Kidney capillary endothelial cell (primary cell): ENCODE measurements around the gene CLDN20.
"Not testable (repeated sequence)": the region's sequence is repeated elsewhere in the genome, so short reads cannot be mapped to it uniquely, and the experiment has no call there.

Experiments used
- DNase-seq: peaks from one replicate; pipeline ENCODE4 v3.0.0-alpha.2; 2018; ENCODE audit warnings: low spot score

Gene CLDN20

DNA sequence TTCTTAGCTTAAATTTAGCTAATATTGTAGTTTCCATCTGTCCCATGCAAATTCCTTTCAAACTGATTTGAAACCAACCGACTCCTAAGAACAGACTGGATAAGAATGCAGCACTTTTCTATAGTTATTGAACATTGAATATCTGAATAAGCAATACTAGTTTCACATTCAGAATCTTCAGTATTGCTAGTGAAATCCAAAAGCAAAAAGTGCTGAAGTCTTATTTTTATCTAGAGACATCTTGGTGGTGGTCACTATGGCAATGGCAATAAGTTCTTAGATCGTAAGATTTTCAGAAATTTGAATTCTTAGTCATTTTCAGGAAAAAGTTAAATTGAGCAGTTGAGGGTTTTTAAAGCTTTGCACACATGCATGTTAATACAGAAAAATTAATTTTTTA lies 47.8 kb downstream of the CLDN20 start:
- no peak for DNase-seq

DNA sequence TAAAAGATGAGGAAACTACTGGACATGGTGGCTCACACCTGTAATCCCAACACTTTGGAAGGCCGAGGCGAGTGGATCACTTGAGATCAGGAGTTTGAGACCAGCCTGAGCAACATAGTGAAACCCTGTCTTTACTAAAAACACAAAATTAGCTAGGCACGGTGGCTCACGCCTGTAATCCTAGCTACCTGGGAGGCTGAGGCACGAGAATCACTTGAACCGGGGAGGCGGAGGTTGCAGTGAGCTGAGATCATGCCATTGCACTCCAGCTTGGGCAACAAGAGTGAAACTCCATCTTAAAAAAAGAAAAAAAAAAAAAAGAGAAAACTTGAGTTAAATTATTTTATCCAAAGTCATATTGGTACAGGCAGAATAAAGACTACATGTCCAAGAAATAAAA lies 49.1 kb downstream of the CLDN20 start:
- not testable (repeated sequence) for DNase-seq

DNA sequence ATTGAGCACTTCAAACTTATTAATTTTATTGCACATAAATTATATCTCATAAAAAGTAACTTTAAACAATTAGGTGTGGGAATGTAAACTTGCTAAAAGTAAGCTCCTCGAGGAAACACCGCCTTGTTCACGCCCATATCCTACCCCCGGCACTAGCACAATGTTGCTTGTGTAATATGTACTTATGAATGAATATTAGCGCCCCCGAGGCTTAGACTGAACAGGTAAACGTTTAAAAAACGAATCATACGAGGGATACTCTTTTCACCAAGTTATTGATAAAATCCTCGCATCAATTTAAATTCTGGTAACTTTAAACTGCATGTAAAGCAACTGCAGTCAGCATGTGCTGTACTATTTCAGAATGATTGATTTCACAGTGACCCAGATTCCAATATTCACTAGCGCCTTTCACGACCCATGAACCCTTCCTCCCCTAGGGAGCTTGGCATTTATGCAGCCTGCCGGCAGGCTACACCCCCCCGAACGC lies 49.8 kb downstream of the CLDN20 start:
- no peak for DNase-seq

DNA sequence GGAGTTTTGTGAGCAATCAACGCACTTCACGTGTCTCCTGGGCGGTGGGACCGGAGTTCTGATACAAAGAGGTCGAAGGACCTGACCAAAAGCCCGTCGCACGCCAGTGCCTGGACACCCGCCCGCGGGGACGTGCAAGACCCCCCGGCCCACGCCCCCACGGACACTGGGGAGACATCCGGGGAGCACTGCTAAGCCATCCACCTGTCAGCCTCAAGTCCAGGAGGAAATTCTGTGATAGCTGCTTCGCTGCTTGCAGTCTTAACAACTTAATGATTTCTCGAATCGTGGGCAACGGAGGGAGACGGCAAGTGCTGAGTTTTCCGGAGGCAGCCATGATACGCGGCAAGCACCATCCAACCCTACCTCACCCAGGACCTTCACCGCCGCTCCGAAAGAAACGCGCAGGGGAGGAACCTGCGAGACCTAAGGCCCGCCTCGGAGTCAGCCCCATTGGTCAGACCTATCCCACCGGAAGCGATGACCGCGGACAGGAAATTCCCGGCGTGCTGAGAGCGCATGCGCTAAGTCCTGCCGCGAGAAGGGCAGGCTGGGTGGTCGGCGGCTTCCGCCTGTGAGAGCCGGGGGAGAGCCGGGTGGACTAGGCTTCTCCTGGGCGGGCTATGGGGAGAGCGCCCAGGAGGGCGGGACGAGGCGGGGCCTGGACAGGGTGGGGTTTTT lies 50.4 kb downstream of the CLDN20 start, which contains the start of gene TFB1M:
Gene TFB1M, minus strand, starts transcription at position 393 of the 681 bp plus-strand sequence. Its CDS starts 56 bp downstream, at position 337.
- DNase-seq: peak; percentile 98

DNA sequence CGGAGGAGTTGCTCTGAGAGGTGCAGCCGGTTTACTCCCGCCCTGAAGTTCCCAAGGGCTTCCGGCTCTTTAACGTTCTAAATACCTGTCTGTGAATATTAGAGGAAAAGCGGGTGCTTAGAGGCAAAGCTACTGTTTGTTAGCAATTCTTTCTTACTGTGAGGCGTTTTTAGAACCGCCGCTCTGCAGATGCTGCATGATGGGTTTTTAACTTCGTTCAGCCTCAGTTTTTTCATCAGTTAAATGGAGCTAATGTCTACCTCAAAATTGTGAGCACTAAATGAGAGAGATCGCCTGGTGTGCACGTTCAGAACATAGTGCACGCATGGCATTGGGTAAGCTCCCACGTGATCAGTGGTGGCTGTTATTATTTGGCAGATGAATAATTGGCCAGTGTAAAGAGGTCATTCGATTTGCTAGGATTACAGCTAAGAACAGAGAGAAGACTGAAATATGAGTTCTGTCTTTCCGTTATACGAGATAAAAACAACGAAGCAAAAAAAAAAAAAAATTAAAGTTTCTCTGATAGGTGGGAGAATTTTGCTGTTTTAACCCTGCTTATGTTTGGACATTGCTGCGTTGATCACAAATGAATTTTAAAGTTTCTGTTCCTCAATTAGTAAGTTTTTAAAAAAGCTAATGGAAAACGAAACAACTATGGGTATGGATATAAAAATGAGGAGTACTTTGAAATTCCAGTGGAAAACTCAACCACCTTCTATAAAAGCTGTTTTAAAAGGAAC lies 51.1 kb downstream of the CLDN20 start:
- DNase-seq: peak; percentile 76

DNA sequence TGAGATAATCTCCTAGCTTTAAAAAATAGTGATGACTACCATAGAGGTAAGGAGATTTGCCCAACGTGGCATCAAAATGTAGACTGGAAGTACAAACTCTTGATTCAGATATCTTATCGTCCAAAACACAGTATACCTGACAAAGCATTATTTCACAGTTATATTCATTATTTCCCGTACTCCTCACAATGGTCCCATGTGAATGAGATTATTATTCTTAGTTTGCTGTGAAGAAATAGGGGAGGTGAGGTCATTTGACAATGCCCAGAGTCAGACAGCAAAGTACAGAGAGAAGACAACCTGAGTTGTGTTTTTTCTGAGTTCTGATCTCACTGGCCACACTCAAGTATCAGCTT lies 51.7 kb downstream of the CLDN20 start:
- no peak for DNase-seq

DNA sequence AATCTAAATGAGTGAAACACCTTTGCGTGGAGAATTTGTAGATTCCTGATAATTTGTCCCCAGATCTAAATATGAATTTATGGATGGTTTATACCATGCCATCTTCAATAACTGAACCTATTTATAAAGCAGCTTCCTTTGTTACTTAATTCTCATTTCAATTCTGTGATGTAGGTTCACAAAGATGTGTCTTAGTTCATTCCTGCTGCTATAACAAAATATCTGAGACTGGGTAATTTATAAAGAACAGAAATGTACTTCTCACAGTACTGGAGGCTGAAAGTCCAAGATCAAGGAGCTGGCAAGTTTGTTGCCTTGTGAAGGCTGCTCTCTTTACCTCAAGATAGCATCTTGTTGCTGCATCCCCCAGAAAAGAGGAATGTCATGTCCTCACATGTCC lies 52.6 kb downstream of the CLDN20 start:
- DNase-seq: no peak

DNA sequence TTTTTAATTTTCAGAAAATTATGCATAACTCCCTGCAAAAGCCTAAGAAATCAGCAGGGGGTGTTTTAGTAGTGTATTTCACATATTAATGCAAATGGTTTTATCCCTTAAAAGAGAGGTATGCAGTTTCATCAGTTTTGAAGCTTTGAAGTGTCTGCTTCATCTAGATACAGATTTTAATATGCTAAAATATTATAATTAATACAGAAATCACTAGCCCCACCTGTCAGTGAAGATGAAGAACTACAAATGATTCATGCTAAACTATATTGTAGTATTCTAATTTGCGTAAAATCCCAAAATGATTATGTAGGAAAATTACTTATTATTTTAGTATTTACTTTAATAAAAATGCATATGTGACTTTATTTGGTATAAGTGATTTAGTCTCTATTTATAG lies 53.4 kb downstream of the CLDN20 start:
- DNase-seq: no peak

DNA sequence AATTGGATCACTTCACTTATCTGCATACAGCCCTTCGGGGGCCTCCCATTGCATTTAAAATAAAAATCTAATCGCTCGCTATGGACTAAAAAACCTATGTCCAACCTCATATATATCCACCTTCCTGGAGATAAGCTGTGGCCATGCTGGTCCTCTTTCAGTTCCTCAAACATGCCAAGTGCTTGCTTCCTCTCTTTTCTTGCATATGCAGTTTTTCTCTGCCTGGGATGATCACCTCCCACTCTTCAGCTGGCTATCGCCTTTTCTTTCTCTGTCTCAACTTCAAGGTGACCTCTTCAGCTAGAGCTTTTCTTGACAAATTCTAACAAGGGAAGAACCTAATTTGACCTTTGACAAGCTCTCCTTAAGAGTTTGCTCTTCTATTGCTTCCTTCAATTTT lies 56.1 kb downstream of the CLDN20 start:
- DNase-seq: no peak

DNA sequence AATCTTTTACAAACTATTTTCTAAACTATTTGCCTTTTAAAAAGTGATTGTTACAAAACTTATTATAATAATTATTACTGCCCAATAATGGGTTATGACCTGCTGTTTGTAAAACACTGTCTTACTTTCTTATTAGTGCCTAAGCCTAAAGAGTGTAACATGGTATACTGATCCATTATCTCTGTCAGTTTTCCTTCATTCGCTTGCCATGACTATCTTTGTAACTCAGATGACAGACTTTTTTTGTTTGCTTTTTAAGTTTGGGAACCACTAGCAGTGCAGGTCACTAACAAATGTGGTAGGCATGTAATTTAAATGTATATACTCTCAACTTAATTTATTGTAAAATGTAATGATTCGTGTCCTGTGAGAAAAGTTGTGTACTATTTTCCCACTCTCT lies 60.4 kb downstream of the CLDN20 start:
- no peak for DNase-seq

DNA sequence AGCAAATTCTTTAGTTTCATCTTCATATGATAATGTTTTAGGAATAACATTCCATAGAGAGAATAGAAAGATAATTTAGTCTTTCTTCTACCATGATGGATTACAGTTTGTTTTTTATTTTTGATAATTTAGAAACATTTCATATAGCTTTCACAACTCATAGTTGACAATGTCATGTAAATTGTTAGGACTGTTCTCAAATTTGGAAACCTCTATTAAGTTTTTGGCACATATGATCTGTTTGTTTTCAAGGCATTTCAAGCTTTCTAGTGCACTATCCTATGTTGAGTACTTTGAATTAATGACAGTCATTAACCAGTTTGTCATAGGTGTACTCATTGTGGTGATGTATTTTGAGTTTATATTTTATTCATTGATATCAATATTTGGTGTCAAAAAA lies 61.2 kb downstream of the CLDN20 start:
- DNase-seq: no peak

DNA sequence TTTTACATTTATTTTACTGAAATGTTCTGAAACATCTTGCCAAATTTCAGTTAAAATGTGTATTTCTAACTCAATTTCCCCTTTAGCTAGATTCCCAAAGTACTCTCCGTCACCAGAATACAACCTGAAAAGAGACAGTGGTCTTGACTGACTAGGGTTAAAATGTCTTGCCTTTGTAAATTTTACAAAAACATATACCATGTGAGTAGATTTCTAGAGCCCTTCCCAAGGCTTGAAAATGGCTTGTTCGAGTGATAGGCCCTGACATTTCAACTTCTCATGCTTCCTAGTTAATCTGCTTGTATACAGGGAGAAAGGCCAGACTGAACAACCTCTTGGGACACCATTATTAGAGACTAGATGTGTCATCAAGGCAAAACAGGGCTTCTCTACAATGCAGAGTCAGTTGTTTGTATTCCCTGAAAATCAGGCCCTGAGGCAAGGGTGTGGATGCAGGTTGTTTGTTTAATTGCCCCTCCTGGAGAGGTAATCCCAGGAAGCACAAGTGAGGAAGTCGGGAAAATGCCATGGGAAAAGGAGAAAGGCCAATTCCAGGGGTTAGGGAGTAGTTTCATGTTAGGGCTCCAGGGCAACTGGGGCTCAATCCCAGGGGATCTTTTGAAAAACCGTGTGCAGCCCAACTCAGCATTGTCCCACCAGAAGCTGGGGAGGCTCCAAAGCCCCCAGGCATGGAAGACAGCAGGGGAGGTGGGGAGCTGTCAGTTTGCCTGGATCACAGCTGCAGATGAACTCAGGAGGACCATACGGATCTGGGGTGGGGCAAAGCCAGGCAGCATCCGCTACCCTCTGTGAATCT lies 62.1 kb downstream of the CLDN20 start:
- no peak for DNase-seq
